ENCODE data around the gene EFCAB6. TPM values are rescaled to one million over a fixed set of nuclear protein-coding genes. Genes with fewer than 3 reads are reported as not detected.

The EFCAB6 gene
- total RNA-seq, 6 donors from 2014 or later = 2.4 to 94.3 (median 6.6) TPM

GRCh38 chr22:43831561-43832392, 19.7 kb upstream of the EFCAB6 start:
- Histone ChIP-seq H3K27me3 (no peaks in the 10 kb centered on the region), H3K4me3 (no peak overlapping the region), H3K9me3 (no peaks in the 10 kb centered on the region), H3K36me3 (no peaks in the 10 kb centered on the region), H3K27ac (peak overlapping the region in 1 of 4 donors; percentile 57), H3K4me1 (peaks cover 0 to 4% (median 1%) of the 10 kb centered on the region in 4 donors)
- DNase-seq = no peak
- TF ChIP-seq EP300 (IDR thresholded peaks at IDR 0.05) = no peak
- TF ChIP-seq POLR2A (IDR thresholded peaks at IDR 0.05) = no peak
- no peak for TF ChIP-seq POLR2AphosphoS5 (IDR thresholded peaks at IDR 0.05)
- TF ChIP-seq CTCF (IDR thresholded peaks at IDR 0.05) = no peak
- no peak for ATAC-seq (ENCODE audit: low FRiP score in 2 of 2)
- WGBS, 2 donors = 91 to 93% methylated on average over 25 to 33 of the region's 33 CpGs

GRCh38 chr22:43830931-43831560, 18.9 kb upstream of the EFCAB6 start:
- TF ChIP-seq POLR2A (IDR thresholded peaks at IDR 0.05) (no peak), EP300 (IDR thresholded peaks at IDR 0.05) (no peak), POLR2AphosphoS5 (IDR thresholded peaks at IDR 0.05) (no peak), CTCF (IDR thresholded peaks at IDR 0.05) (no peak)
- Histone ChIP-seq H3K36me3 (no peaks in the 10 kb centered on the region), H3K27ac (peak overlapping the region in 2 of 4 donors; percentile 57 to 60), H3K9me3 (no peaks in the 10 kb centered on the region), H3K4me3 (no peak overlapping the region), H3K4me1 (peaks cover 0 to 4% (median 1%) of the 10 kb centered on the region in 4 donors), H3K27me3 (no peaks in the 10 kb centered on the region)
- ATAC-seq (ENCODE audit: low FRiP score in 2 of 2) (no peak), DNase-seq (no peak)
- 65 to 67% methylated on average over 12 of the region's 12 CpGs for WGBS, 2 donors

- peak overlapping the region; percentile 55 to 84 (median 72) for H3K27ac ChIP-seq
- no peaks in the 10 kb centered on the region for H3K36me3 ChIP-seq
- no peaks in the 10 kb centered on the region for H3K9me3 ChIP-seq
- no peak overlapping the region for H3K4me3 ChIP-seq
- H3K4me1 ChIP-seq = peaks cover 0 to 4% (median 1%) of the 10 kb centered on the region in 4 donors
- ATAC-seq (ENCODE audit: low FRiP score in 2 of 2) = peak in 1 of 2 donors; percentile 79
- no peak for TF ChIP-seq CTCF (IDR thresholded peaks at IDR 0.05)
- TF ChIP-seq POLR2AphosphoS5 (IDR thresholded peaks at IDR 0.05) = peak; percentile 64 to 66
- peak in 1 of 4 donors; percentile 40 for TF ChIP-seq EP300 (IDR thresholded peaks at IDR 0.05)
- H3K27me3 ChIP-seq = no peaks in the 10 kb centered on the region
- 57 to 66% methylated on average over 25 to 31 of the region's 33 CpGs for WGBS, 2 donors
- DNase-seq = peak in 1 of 2 donors; percentile 84
Observed at GRCh38 chr22:43829904-43830851, 18.1 kb upstream of the EFCAB6 start.

- Histone ChIP-seq H3K4me3 (no peak overlapping the region), H3K36me3 (no peaks in the 10 kb centered on the region), H3K27me3 (no peaks in the 10 kb centered on the region), H3K4me1 (peaks cover 0 to 4% (median 1%) of the 10 kb centered on the region in 4 donors), H3K9me3 (no peaks in the 10 kb centered on the region), H3K27ac (peak overlapping the region; percentile 55 to 84 (median 72))
- peak; percentile 42 to 86 for DNase-seq
- TF ChIP-seq CTCF (IDR thresholded peaks at IDR 0.05) (no peak), POLR2AphosphoS5 (IDR thresholded peaks at IDR 0.05) (peak; percentile 82 to 98), POLR2A (IDR thresholded peaks at IDR 0.05) (no peak), EP300 (IDR thresholded peaks at IDR 0.05) (peak in 1 of 4 donors; percentile 71)
- 54 to 60% methylated on average over 5 to 20 of the region's 20 CpGs for WGBS, 2 donors
- ATAC-seq (ENCODE audit: low FRiP score in 2 of 2) = peak; percentile 41 to 54
Observed at GRCh38 chr22:43828998-43829782, 17.1 kb upstream of the EFCAB6 start.
